ENCODE results near the gene MRPS31.

- TF ChIP-seq REST (IDR thresholded peaks at IDR 0.05; ENCODE audit: insufficient read depth in 1 of 2, low read depth in 2 of 2, low read length in 2 of 2) (no peak), TAF1 (IDR thresholded peaks at IDR 0.05; ENCODE audit: borderline replicate concordance, insufficient read depth, low read length) (no peak), SIN3A (IDR thresholded peaks at IDR 0.05; ENCODE audit: borderline replicate concordance, insufficient read depth, low read length) (no peak)
Observed at GRCh38 chr13:40780822-40781401, 9.9 kb upstream of the MRPS31 start.

Measured in PFSK-1 (cell line).